ENCODE data around the gene MSLN. TPM values are rescaled to one million over a fixed set of nuclear protein-coding genes. Genes with fewer than 3 reads are reported as not detected.

The MSLN gene
- total and polyA plus RNA-seq, 2 of the 8 experiments (the other 6 are each of a cell fraction or from before 2014, with no cell fraction given), result 0.28 to 0.50 TPM

- TF ChIP-seq TAF7 (optimal IDR thresholded peaks at IDR 0.05; ENCODE audit: borderline replicate concordance, low read depth, low read length) (peak; percentile 32), USF2 (IDR thresholded peaks at IDR 0.05; ENCODE audit: low read length) (0 out of 2 replicates have a peak, but pooled peaks have one; percentile 8)
Measured at GRCh38 chr16:728131-728889, 32.2 kb upstream of the MSLN start (continued).
